IMR-90 (cell line): Measurements from ENCODE around the gene ASXL2. TPM values are rescaled to one million over a fixed set of nuclear protein-coding genes. Genes with fewer than 3 reads are reported as not detected.

ENCODE experiments used
- ATAC-seq: fragments of 200-7000 bp; cut with Tn5 transposase; 2 replicates; pipeline ENCODE4 v1.9.1; 2020; ENCODE audit warnings: low read depth, mild to moderate bottlenecking, moderate library complexity
- BruUV-seq: library from RNA; stranded (reverse); fragments of 400-500 nt; replicated peaks from 2 replicates; lab custom pipeline; 2021; lab: Mats Ljungman, UMichigan
- CTCF ChIA-PET: fragments of 300-600 bp; formaldehyde crosslinking; extraction: SDS; loops from one replicate; lab custom pipeline; 2021; ENCODE audit warnings: antibody characterized with exemption; lab: Yijun Ruan, JAX
- POLR2A ChIA-PET: fragments of 300-600 bp; sonication (Branson Sonifier 250); formaldehyde crosslinking; loops from one replicate; lab custom pipeline; 2022; ENCODE audit warnings: antibody characterized with exemption; ENCODE audit not compliant: unreplicated experiment; lab: Charles Lee
- DNase-seq: peaks from one replicate; pipeline ENCODE4 v3.0.0; 2013
- H2AFZ ChIP-seq: replicated peaks from 2 replicates; pipeline ENCODE3; 2013; ENCODE audit warnings: low read length, mild to moderate bottlenecking; ENCODE audit not compliant: poor library complexity
- H2AK5ac ChIP-seq: 2 replicates; pipeline ENCODE4 v1.6.1; 2013; ENCODE audit warnings: low read depth, low read length, inconsistent platforms
- H2AK9ac ChIP-seq: replicated peaks from 2 replicates; pipeline ENCODE3; 2013; ENCODE audit warnings: mild to moderate bottlenecking, low read depth, low read length, moderate library complexity; ENCODE audit not compliant: poor library complexity
- H2BK120ac ChIP-seq: 2 replicates; pipeline ENCODE4 v1.6.1; 2013; ENCODE audit warnings: low read depth, low read length, inconsistent platforms
- H2BK15ac ChIP-seq: 3 replicates; pipeline ENCODE4 v1.6.1; 2013; ENCODE audit warnings: low read depth, low read length, inconsistent platforms
- H2BK20ac ChIP-seq: 2 replicates; pipeline ENCODE4 v1.6.1; 2013; ENCODE audit warnings: low read depth, mild to moderate bottlenecking, inconsistent platforms, low read length, moderate library complexity
- H2BK5ac ChIP-seq: 2 replicates; pipeline ENCODE4 v1.6.1; 2013; ENCODE audit warnings: mild to moderate bottlenecking, low read depth, low read length, inconsistent platforms; ENCODE audit not compliant: poor library complexity, severe bottlenecking
- H3K14ac ChIP-seq: replicated peaks from 2 replicates; pipeline ENCODE4 v1.6.1; 2013; ENCODE audit warnings: low read depth, low read length, inconsistent platforms
- H3K18ac ChIP-seq: 2 replicates; pipeline ENCODE4 v1.6.1; 2013; ENCODE audit warnings: low read depth, low read length, control low read depth
- H3K23ac ChIP-seq: 2 replicates; pipeline ENCODE4 v1.6.1; 2013; ENCODE audit warnings: low read depth, low read length, inconsistent platforms
- H3K27ac ChIP-seq: 2 replicates; pipeline ENCODE4 v1.5.1; 2013; ENCODE audit warnings: mild to moderate bottlenecking, control low read depth, low read length; ENCODE audit not compliant: insufficient read depth
- H3K27me3 ChIP-seq: 2 replicates; pipeline ENCODE4 v1.6.1; 2013; ENCODE audit warnings: low read length; ENCODE audit not compliant: control insufficient read depth, insufficient read depth
- H3K36me3 ChIP-seq: 2 replicates; pipeline ENCODE4 v1.6.1; 2013; ENCODE audit warnings: low read length, mixed read lengths; ENCODE audit not compliant: control insufficient read depth, insufficient read depth
- H3K4ac ChIP-seq: 2 replicates; pipeline ENCODE4 v1.6.1; 2013; ENCODE audit warnings: low read depth, low read length, inconsistent platforms
- H3K4me1 ChIP-seq: 2 replicates; pipeline ENCODE4 v1.6.1; 2013; ENCODE audit warnings: low read length, mixed read lengths; ENCODE audit not compliant: control insufficient read depth, insufficient read depth
- H3K4me2 ChIP-seq: 2 replicates; pipeline ENCODE4 v1.6.1; 2013; ENCODE audit warnings: low read depth, mild to moderate bottlenecking, control low read depth, low read length, moderate library complexity
- H3K4me3 ChIP-seq: 2 replicates; pipeline ENCODE4 v1.5.1; 2013; ENCODE audit warnings: low read depth, mild to moderate bottlenecking, control low read depth, low read length, moderate library complexity; ENCODE audit not compliant: insufficient read depth
- H3K56ac ChIP-seq: 2 replicates; pipeline ENCODE4 v1.6.1; 2013; ENCODE audit warnings: low read length, inconsistent platforms; ENCODE audit not compliant: insufficient read depth; ENCODE audit errors: extremely low read depth
- H3K79me1 ChIP-seq, 2 experiments: 2 replicates each; pipeline ENCODE4 v1.6.1; 2013; ENCODE audit warnings: low read length in 2 of 2, inconsistent platforms in 1 of 2, low read depth in 1 of 2
- H3K9ac ChIP-seq: 2 replicates; pipeline ENCODE4 v1.6.1; 2013; ENCODE audit warnings: low read depth, low read length, control low read depth
- H3K9me1 ChIP-seq: 2 replicates; pipeline ENCODE4 v1.6.1; 2013; ENCODE audit warnings: low read length, inconsistent platforms; ENCODE audit not compliant: insufficient read depth
- H3K9me3 ChIP-seq: 2 replicates; pipeline ENCODE4 v1.6.1; 2013; ENCODE audit warnings: low read length; ENCODE audit not compliant: control insufficient read depth, insufficient read depth
- H4K20me1 ChIP-seq: 2 replicates; pipeline ENCODE4 v1.6.1; 2013; ENCODE audit warnings: low read length, inconsistent platforms; ENCODE audit not compliant: insufficient read depth
- H4K5ac ChIP-seq: 2 replicates; pipeline ENCODE4 v1.6.1; 2013; ENCODE audit warnings: mild to moderate bottlenecking, low read depth, low read length, control low read depth
- H4K8ac ChIP-seq, 2 experiments: 2 replicates each; pipeline ENCODE4 v1.6.1; 2013; ENCODE audit warnings: low read depth in 2 of 2, low read length in 2 of 2, control low read depth in 1 of 2, inconsistent platforms in 1 of 2
- H4K91ac ChIP-seq: 2 replicates; pipeline ENCODE4 v1.6.1; 2013; ENCODE audit warnings: low read depth, low read length, inconsistent platforms; ENCODE audit not compliant: insufficient read depth
- CHD1 ChIP-seq: IDR thresholded peaks from 2 replicates; pipeline ENCODE4 v1.6.1; 2012; ENCODE audit warnings: low read depth, low read length, improper control_type of control experiment
- CTCF ChIP-seq: conservative IDR thresholded peaks from 2 replicates; pipeline ENCODE4 v1.5.1; 2012; ENCODE audit warnings: mild to moderate bottlenecking, low read depth, low read length, improper control_type of control experiment
- FOS ChIP-seq: fragments of 150-350 bp; IDR thresholded peaks from 2 replicates; pipeline ENCODE4 v1.6.1; 2016; ENCODE audit warnings: low read depth, low read length
- MAFK ChIP-seq: IDR thresholded peaks from 2 replicates; pipeline ENCODE4 v1.6.1; 2012; ENCODE audit warnings: low read depth, low read length, improper control_type of control experiment
- MAZ ChIP-seq: IDR thresholded peaks from 2 replicates; pipeline ENCODE4 v1.6.1; 2012; ENCODE audit warnings: low read depth, mild to moderate bottlenecking, low read length, improper control_type of control experiment, moderate library complexity, borderline replicate concordance
- SMC3 ChIP-seq: fragments of 150-350 bp; IDR thresholded peaks from 2 replicates; pipeline ENCODE4 v1.6.1; 2016; ENCODE audit warnings: low read depth, mild to moderate bottlenecking, antibody characterized with exemption, low read length, moderate library complexity
- USF2 ChIP-seq: fragments of 150-350 bp; IDR thresholded peaks from 2 replicates; pipeline ENCODE4 v1.6.1; 2017; ENCODE audit warnings: mild to moderate bottlenecking, antibody characterized with exemption, low read length, low read depth
- WGBS, 2 experiments: methylation state at CpG; one replicate each; pipeline versions ENCODE4 v1.1.5 to v1.1.7; 2013; ENCODE audit warnings: missing lambda C conversion rate in 2 of 2; ENCODE audit not compliant: insufficient read length in 1 of 2; ENCODE audit errors: extremely low coverage in 2 of 2; 5-methylcytosine and 5-hydroxymethylcytosine counted together
- dilution Hi-C: fragments of 300-500 bp; cut with HindIII; formaldehyde crosslinking; loops from one replicate; pipeline ENCODE4 v1.14.3; 2018; ENCODE audit warnings: low sequenced_read_pairs; ENCODE audit not compliant: unreplicated experiment
- in situ Hi-C: fragments of 300-500 bp; cut with MboI; formaldehyde crosslinking; loops from 3 replicates; pipeline ENCODE4 v1.14.3; 2019; ENCODE audit warnings: low sequenced_read_pairs, inconsistent platforms, mixed read lengths
- intact Hi-C: fragments of 100-400 bp; cut with micrococcal nuclease; formaldehyde crosslinking; loops from 2 replicates; pipeline ENCODE4 v1.10.0; 2022
- polyA plus RNA-seq, 3 experiments: library from polyadenylated mRNA; depleted of rRNA; stranded (reverse); fragments of >200 nt; gene quantifications; 2 replicates each; pipeline ENCODE4 v1.2.3, GENCODE V29; 2012; ENCODE audit warnings: low replicate concordance in 1 of 3
- total RNA-seq: library from RNA; depleted of rRNA; stranded (reverse); fragments of >200 nt; gene quantifications from 2 replicates; pipeline ENCODE4 v1.2.3, GENCODE V29; 2012
- TF ChIP-seq, protein P1 (sequence below): fragments of 150-350 bp; IDR thresholded peaks from 2 replicates; pipeline ENCODE4 v1.6.1; 2016; ENCODE audit warnings: low read depth, mild to moderate bottlenecking, low read length, moderate library complexity, borderline replicate concordance

The ASXL2 gene
- total and polyA plus RNA-seq, 2 of the 4 experiments (the other 2 are of a cell fraction): 5.3 to 8.1 TPM

DNA sequence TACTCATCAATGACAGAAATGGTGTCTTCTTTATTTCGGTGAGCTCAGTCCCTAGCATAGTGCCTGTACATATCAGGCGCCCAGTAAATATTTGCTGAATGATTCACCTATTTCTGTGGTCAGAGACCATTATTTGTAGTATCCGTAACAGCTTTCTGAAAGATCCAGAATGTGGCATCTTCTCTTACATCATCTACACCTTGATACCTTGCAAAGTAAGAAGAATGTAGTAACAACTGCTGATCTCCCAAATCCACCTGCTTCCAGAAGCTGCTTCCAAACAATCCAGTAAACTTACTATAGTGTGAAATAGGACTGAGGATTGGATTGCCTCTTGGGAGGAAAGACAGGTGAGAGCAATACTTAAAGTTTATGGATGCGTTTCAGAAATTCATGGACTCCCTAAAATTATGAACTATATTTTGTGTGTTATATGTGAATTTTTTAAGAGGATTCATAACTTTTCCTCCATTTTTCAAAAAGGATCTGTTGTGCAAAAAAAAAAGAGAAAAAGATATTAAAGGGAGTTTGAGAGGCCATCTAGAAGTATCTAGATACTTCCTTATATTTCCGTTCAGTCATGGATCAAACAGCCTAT, 945 bp upstream of the ASXL2 start (continued):
- 0 out of 2 replicates have a peak, but pooled peaks have one; percentile 30 for TF ChIP-seq FOS
- no peak for TF ChIP-seq CHD1

GRCh38 chr2:25877431-25878360, 591 bp downstream of the ASXL2 start:
- peak overlapping the region; percentile 87 for H3K9ac ChIP-seq
- CTCF ChIA-PET: interaction anchor here (1.0 kb wide), 1 partner anchor 25 kb away, joined by 4 read pairs; no protein-coding TSS in a partner anchor
- peak overlapping the region; percentile 92 for H3K23ac ChIP-seq
- dilution Hi-C loops: no loop called here
- H2AK5ac ChIP-seq: peak overlapping the region; percentile 40
- H2AK9ac ChIP-seq: peak overlapping the region; percentile 94
- no peak overlapping the region for H2BK20ac ChIP-seq
- peaks cover 25% of the 10 kb centered on the region; the same call in 1 of the 2 replicates for H4K20me1 ChIP-seq
- H2BK120ac ChIP-seq: peak overlapping the region; percentile 77
- in situ Hi-C loops: no loop called here
- peaks cover 4% of the 10 kb centered on the region; the same call in 1 of the 2 replicates for H3K4me1 ChIP-seq
- no peaks in the 10 kb centered on the region for H3K27me3 ChIP-seq
- H3K14ac ChIP-seq: peak overlapping the region; percentile 85
- BruUV-seq: no TSS peak
- intact Hi-C loops: no loop called here
- H3K36me3 ChIP-seq: 0 out of 2 replicates have a peak, but pooled peaks cover 3% of the 10 kb centered on the region
- WGBS, 2 experiments: 0% methylated on average over 7 of the region's 64 CpGs; no CpG with 5 or more reads in 1 of the 2 experiments
- H3K18ac ChIP-seq: peak overlapping the region; percentile 25; the same call in 1 of the 2 replicates
- H3K9me1 ChIP-seq: peaks cover 5% of the 10 kb centered on the region; the same call in 1 of the 2 replicates
- peak overlapping the region; percentile 88; the same call in 1 of the 2 replicates for H4K91ac ChIP-seq
- H3K79me1 ChIP-seq: peaks cover 4 to 31% of the 10 kb centered on the region in 2 experiments; a peak in 3 of 4 replicates
- POLR2A ChIA-PET: interaction anchor here (0.9 to 1.0 kb wide), 2 partner anchors 16 to 18 kb away, joined by 3 to 4 read pairs; no protein-coding TSS in a partner anchor
- peak overlapping the region; percentile 68 for H3K56ac ChIP-seq
- no peaks in the 10 kb centered on the region for H3K9me3 ChIP-seq
- TF ChIP-seq CTCF (no peak), MAZ (0 out of 2 replicates have a peak, but pooled peaks have one; percentile 13), CHD1 (no peak), FOS (no peak), SMC3 (no peak), USF2 (no peak), MAFK (no peak)
- TF ChIP-seq, protein P1, sequence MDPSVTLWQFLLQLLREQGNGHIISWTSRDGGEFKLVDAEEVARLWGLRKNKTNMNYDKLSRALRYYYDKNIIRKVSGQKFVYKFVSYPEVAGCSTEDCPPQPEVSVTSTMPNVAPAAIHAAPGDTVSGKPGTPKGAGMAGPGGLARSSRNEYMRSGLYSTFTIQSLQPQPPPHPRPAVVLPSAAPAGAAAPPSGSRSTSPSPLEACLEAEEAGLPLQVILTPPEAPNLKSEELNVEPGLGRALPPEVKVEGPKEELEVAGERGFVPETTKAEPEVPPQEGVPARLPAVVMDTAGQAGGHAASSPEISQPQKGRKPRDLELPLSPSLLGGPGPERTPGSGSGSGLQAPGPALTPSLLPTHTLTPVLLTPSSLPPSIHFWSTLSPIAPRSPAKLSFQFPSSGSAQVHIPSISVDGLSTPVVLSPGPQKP: no peak
- H2BK5ac ChIP-seq: peak overlapping the region; percentile 82
- peak overlapping the region; percentile 91 for H3K4me3 ChIP-seq
- H4K5ac ChIP-seq: peak overlapping the region; percentile 35
- H4K8ac ChIP-seq: peak overlapping the region; percentile 33 to 78
- H2AFZ ChIP-seq: peak overlapping the region; percentile 95
- ATAC-seq (peak; percentile 53), DNase-seq (peak; percentile 58)
- H3K4me2 ChIP-seq: peak overlapping the region; percentile 99
- H3K27ac ChIP-seq: peak overlapping the region; percentile 88
- no peak overlapping the region; the same call in 2 of the 3 replicates for H2BK15ac ChIP-seq
- H3K4ac ChIP-seq: peak overlapping the region; percentile 87
